Activated CD4-positive, CD25-positive, alpha-beta regulatory T cell treated with anti-CD3 and anti-CD28 coated beads, Interleukin-2, amount 50 U/mL, for 72 hours (primary cell): ENCODE measurements around the gene BCL11B.

Experiments used
- DNase-seq: peaks from one replicate; pipeline ENCODE4 v3.0.0; 2021

Gene BCL11B

GRCh38 chr14:99271951-99272631, at the start of gene BCL11B:
Gene BCL11B (minus strand): TSS chr14:99272197. CDS start chr14:99271218, 979 bp downstream.
- peak; percentile 79 for DNase-seq

- no peak for DNase-seq
Measured at GRCh38 chr14:99321236-99321925, 49.4 kb upstream of the BCL11B start.

GRCh38 chr14:99320621-99321235, 48.7 kb upstream of the BCL11B start:
- no peak for DNase-seq

- DNase-seq, result peak; percentile 79
Measured at GRCh38 chr14:99320105-99320572, 48.1 kb upstream of the BCL11B start.

- DNase-seq, result no peak
Measured at GRCh38 chr14:99318959-99319295, 46.9 kb upstream of the BCL11B start.

- no peak for DNase-seq
Measured at GRCh38 chr14:99318091-99318958, 46.3 kb upstream of the BCL11B start.

- DNase-seq, result no peak
Measured at GRCh38 chr14:99317231-99318090, 45.5 kb upstream of the BCL11B start.

GRCh38 chr14:99316281-99317163, 44.5 kb upstream of the BCL11B start:
- no peak for DNase-seq

- DNase-seq, result no peak
Measured at GRCh38 chr14:99315197-99315596, 43.2 kb upstream of the BCL11B start.

GRCh38 chr14:99314623-99315022, 42.6 kb upstream of the BCL11B start:
- no peak for DNase-seq

GRCh38 chr14:99313234-99313633, 41.2 kb upstream of the BCL11B start:
- DNase-seq, result no peak

- no peak for DNase-seq
Measured at GRCh38 chr14:99312106-99312505, 40.1 kb upstream of the BCL11B start.

- DNase-seq, result no peak
Measured at GRCh38 chr14:99309220-99309766, 37.3 kb upstream of the BCL11B start.

GRCh38 chr14:99304208-99304607, 32.2 kb upstream of the BCL11B start:
- DNase-seq, result no peak

- DNase-seq, result no peak
Measured at GRCh38 chr14:99300190-99300589, 28.2 kb upstream of the BCL11B start.

- no peak for DNase-seq
Measured at GRCh38 chr14:99296517-99296916, 24.5 kb upstream of the BCL11B start.

GRCh38 chr14:99289394-99290189, 17.6 kb upstream of the BCL11B start:
- DNase-seq, result no peak

GRCh38 chr14:99288948-99289347, 17.0 kb upstream of the BCL11B start:
- DNase-seq, result no peak

- no peak for DNase-seq
Measured at GRCh38 chr14:99287269-99287942, 15.4 kb upstream of the BCL11B start.
